H1 (cell line): Measurements from ENCODE around the gene TNS4.

Experiments used
- CREB1 ChIP-seq: IDR thresholded peaks from 2 replicates; pipeline ENCODE4 v1.6.1; 2012; ENCODE audit warnings: inconsistent platforms
- EGR1 ChIP-seq: IDR thresholded peaks from 2 replicates; pipeline ENCODE4 v1.6.1; 2011; ENCODE audit warnings: low read depth, low read length, borderline replicate concordance
- EZH2 ChIP-seq: fragments of 200-600 bp; sonication (generic); IDR thresholded peaks from 2 replicates; pipeline ENCODE4 v1.7.1; 2012; ENCODE audit warnings: low read depth, mild to moderate bottlenecking, moderate library complexity, low read length, inconsistent platforms; ENCODE audit not compliant: severe bottlenecking
- HDAC6 ChIP-seq: IDR thresholded peaks from one replicate; pipeline ENCODE4 v1.7.1; 2012; ENCODE audit warnings: low read depth, mild to moderate bottlenecking, inconsistent platforms, low read length, moderate library complexity
- NRF1 ChIP-seq: IDR thresholded peaks from 2 replicates; pipeline ENCODE4 v1.6.1; 2011; ENCODE audit warnings: mild to moderate bottlenecking, low read depth, low read length, improper control_type of control experiment
- POLR2A ChIP-seq, 2 experiments: IDR thresholded peaks; 1 replicate in 1 of 2; 2 replicates in 1 of 2; pipeline ENCODE4 v1.6.1; 2011; ENCODE audit warnings: low read depth in 2 of 2, low read length in 2 of 2, mild to moderate bottlenecking in 2 of 2; ENCODE audit errors: control extremely low read depth in 1 of 2
- POLR2AphosphoS5 ChIP-seq: IDR thresholded peaks from 2 replicates; pipeline ENCODE4 v1.6.1; 2011; ENCODE audit warnings: low read depth, low read length
- RAD21 ChIP-seq, 2 experiments: IDR thresholded peaks in 1 of 2; conservative IDR thresholded peaks in 1 of 2; 2 replicates each; pipeline ENCODE4 v1.6.1; 2011; ENCODE audit warnings: low read depth in 2 of 2, low read length in 2 of 2, improper control_type of control experiment in 1 of 2, inconsistent platforms in 1 of 2, mild to moderate bottlenecking in 1 of 2, moderate library complexity in 1 of 2
- TF ChIP-seq, protein P1 (sequence below), 3 experiments: IDR thresholded peaks; 1 replicate in 2 of 3; 2 replicates in 1 of 3; pipeline versions ENCODE4 v1.5.1 to v1.6.1; 2011; ENCODE audit warnings: low read length in 3 of 3, mild to moderate bottlenecking in 3 of 3, inconsistent platforms in 2 of 3, low read depth in 1 of 3, moderate library complexity in 1 of 3; ENCODE audit not compliant: insufficient read depth in 1 of 3; ENCODE audit errors: control extremely low read depth in 1 of 3

GRCh38 chr17:40458851-40459482, 42.5 kb downstream of the TNS4 start:
- TF ChIP-seq EZH2, result no peak
- no peak for TF ChIP-seq NRF1
- TF ChIP-seq, protein P1, sequence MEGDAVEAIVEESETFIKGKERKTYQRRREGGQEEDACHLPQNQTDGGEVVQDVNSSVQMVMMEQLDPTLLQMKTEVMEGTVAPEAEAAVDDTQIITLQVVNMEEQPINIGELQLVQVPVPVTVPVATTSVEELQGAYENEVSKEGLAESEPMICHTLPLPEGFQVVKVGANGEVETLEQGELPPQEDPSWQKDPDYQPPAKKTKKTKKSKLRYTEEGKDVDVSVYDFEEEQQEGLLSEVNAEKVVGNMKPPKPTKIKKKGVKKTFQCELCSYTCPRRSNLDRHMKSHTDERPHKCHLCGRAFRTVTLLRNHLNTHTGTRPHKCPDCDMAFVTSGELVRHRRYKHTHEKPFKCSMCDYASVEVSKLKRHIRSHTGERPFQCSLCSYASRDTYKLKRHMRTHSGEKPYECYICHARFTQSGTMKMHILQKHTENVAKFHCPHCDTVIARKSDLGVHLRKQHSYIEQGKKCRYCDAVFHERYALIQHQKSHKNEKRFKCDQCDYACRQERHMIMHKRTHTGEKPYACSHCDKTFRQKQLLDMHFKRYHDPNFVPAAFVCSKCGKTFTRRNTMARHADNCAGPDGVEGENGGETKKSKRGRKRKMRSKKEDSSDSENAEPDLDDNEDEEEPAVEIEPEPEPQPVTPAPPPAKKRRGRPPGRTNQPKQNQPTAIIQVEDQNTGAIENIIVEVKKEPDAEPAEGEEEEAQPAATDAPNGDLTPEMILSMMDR (IDR thresholded peaks at IDR 0.05; ENCODE audit: control extremely low read depth in 1 of 3, insufficient read depth in 1 of 3, low read depth in 1 of 3, low read length in 3 of 3), result no peak
- TF ChIP-seq CREB1, result no peak
- no peak for TF ChIP-seq EGR1
- TF ChIP-seq POLR2AphosphoS5, result no peak
- TF ChIP-seq RAD21 (IDR thresholded peaks at IDR 0.05 in 1 of 2, conservative IDR thresholded peaks at IDR 0.05 in 1 of 2; ENCODE audit: low read depth in 2 of 2, low read length in 2 of 2), result no peak
- TF ChIP-seq POLR2A (IDR thresholded peaks at IDR 0.05; ENCODE audit: control extremely low read depth in 1 of 2, low read depth in 2 of 2, low read length in 2 of 2), result no peak
- no peak for TF ChIP-seq HDAC6
